WTC11 (cell line): Measurements from ENCODE around the gene DNAH8. TPM values are rescaled to one million over a fixed set of nuclear protein-coding genes. Genes with fewer than 3 reads are reported as not detected.

Experiments used
- ATAC-seq: fragments of 200-7000 bp; cut with Tn5 transposase; 2 replicates; pipeline ENCODE4 v1.10.0; 2021; ENCODE audit warnings: mild to moderate bottlenecking, moderate library complexity
- CTCF ChIA-PET: fragments of 300-600 bp; sonication (Branson Sonifier 250); formaldehyde crosslinking; loops from one replicate; lab custom pipeline; 2021; ENCODE audit warnings: antibody characterized with exemption; lab: Charles Lee
- POLR2A ChIA-PET: fragments of 350-600 bp; sonication (Branson Sonifier 250); formaldehyde crosslinking; loops from one replicate; lab custom pipeline; 2021; ENCODE audit warnings: antibody characterized with exemption; lab: Charles Lee
- DNase-seq: peaks from one replicate; pipeline ENCODE4 v3.0.0; 2021; ENCODE audit warnings: low spot score
- H3K27ac Mint-ChIP-seq: 2 replicates; pipeline ENCODE4 v1.8.0; 2021; ENCODE audit warnings: mixed read lengths
- H3K27me3 Mint-ChIP-seq: 2 replicates; pipeline ENCODE4 v1.8.0; 2021; ENCODE audit warnings: low read depth, mild to moderate bottlenecking, moderate library complexity, mixed read lengths
- H3K36me3 Mint-ChIP-seq: 2 replicates; pipeline ENCODE4 v1.8.0; 2021; ENCODE audit warnings: mixed read lengths
- H3K4me1 Mint-ChIP-seq: 2 replicates; pipeline ENCODE4 v1.8.0; 2022; ENCODE audit warnings: mixed read lengths
- H3K4me3 Mint-ChIP-seq: 2 replicates; pipeline ENCODE4 v1.8.0; 2021; ENCODE audit warnings: mild to moderate bottlenecking, moderate library complexity, mixed read lengths
- H3K9me3 Mint-ChIP-seq: 2 replicates; pipeline ENCODE4 v1.8.0; 2021; ENCODE audit warnings: mixed read lengths
- CBFB ChIP-seq: sonication (generic); formaldehyde crosslinking; IDR thresholded peaks from 2 replicates; pipeline ENCODE4 v1.8.1; 2022; ENCODE audit warnings: mild to moderate bottlenecking, low read depth, missing genetic modification reagents
- E2F1 ChIP-seq: sonication (generic); formaldehyde crosslinking; IDR thresholded peaks from 2 replicates; pipeline ENCODE4 v1.8.0; 2022; ENCODE audit warnings: mild to moderate bottlenecking, missing genetic modification reagents
- FOXJ3 ChIP-seq: sonication (generic); formaldehyde crosslinking; IDR thresholded peaks from 2 replicates; pipeline ENCODE4 v1.9.0; 2021; ENCODE audit warnings: missing genetic modification reagents, mild to moderate bottlenecking, borderline replicate concordance
- OVOL2 ChIP-seq: fragments of 250-450 bp; sonication (Bioruptor Pico); IDR thresholded peaks from 2 replicates; pipeline ENCODE4 v1.9.0; 2021; ENCODE audit warnings: mild to moderate bottlenecking, borderline replicate concordance
- SMAD3 ChIP-seq: sonication (generic); formaldehyde crosslinking; IDR thresholded peaks from 2 replicates; pipeline ENCODE4 v1.8.0; 2022; ENCODE audit warnings: missing genetic modification reagents, mild to moderate bottlenecking, borderline replicate concordance
- TP53 ChIP-seq: sonication (generic); formaldehyde crosslinking; IDR thresholded peaks from 2 replicates; pipeline ENCODE4 v1.8.1; 2023; ENCODE audit warnings: mild to moderate bottlenecking, missing genetic modification reagents
- ZBTB43 ChIP-seq: sonication (generic); formaldehyde crosslinking; IDR thresholded peaks from 2 replicates; pipeline ENCODE4 v1.8.1; 2023; ENCODE audit warnings: mild to moderate bottlenecking, missing genetic modification reagents
- ZNF425 ChIP-seq: fragments of 250-450 bp; sonication (Bioruptor Pico); conservative IDR thresholded peaks from 2 replicates; pipeline ENCODE4 v1.9.0; 2021; ENCODE audit warnings: mild to moderate bottlenecking
- total RNA-seq: library from RNA; stranded (reverse); gene quantifications from 3 replicates; pipeline ENCODE4 v1.2.3, GENCODE V29; 2021

DNAH8 gene
- total RNA-seq, 1 experiment from 2014 or later, result 0.02 TPM

- TF ChIP-seq ZBTB43, result no peak
Measured at GRCh38 chr6:39074486-39074885, 359.4 kb downstream of the DNAH8 start (continued).

- Mint-ChIP-seq H3K4me1 (peaks cover 11% of the 10 kb centered on the region), H3K27me3 (no peaks in the 10 kb centered on the region; the same call in 1 of the 2 replicates), H3K27ac (no peak overlapping the region), H3K9me3 (peaks cover 4% of the 10 kb centered on the region)
- POLR2A ChIA-PET, result no interaction called here
- CTCF ChIA-PET, result interaction anchor here (0.6 to 1.6 kb wide), 6 partner anchors 13 to 769 kb away, joined by 3 to 9 read pairs (median 3); no protein-coding TSS in a partner anchor
- TF ChIP-seq OVOL2 (CRISPR knock-in tag) (no peak), E2F1 (CRISPR knock-in tag) (no peak)
- TF ChIP-seq, all 79 proteins: peak for 0
- no peak for DNase-seq
- H3K36me3 Mint-ChIP-seq, result no peaks in the 10 kb centered on the region
- H3K4me3 Mint-ChIP-seq, result no peak overlapping the region
- ATAC-seq, result no peak
Measured at GRCh38 chr6:39075010-39075686, 360.0 kb downstream of the DNAH8 start.

- POLR2A ChIA-PET, result no interaction called here
- DNase-seq (no peak), ATAC-seq (no peak)
- Mint-ChIP-seq H3K4me3 (no peak overlapping the region), H3K9me3 (no peaks in the 10 kb centered on the region; the same call in 1 of the 2 replicates), H3K36me3 (no peaks in the 10 kb centered on the region), H3K27ac (no peak overlapping the region), H3K27me3 (no peaks in the 10 kb centered on the region; the same call in 1 of the 2 replicates), H3K4me1 (peaks cover 11% of the 10 kb centered on the region)
- TF ChIP-seq SMAD3 (CRISPR knock-in tag) (no peak), TP53 (CRISPR knock-in tag) (no peak), ZNF425 (no peak), FOXJ3 (CRISPR knock-in tag) (no peak)
- CTCF ChIA-PET, result interaction anchor here (1.0 to 1.6 kb wide), 5 partner anchors 12 to 79 kb away, joined by 3 to 5 read pairs (median 3); no protein-coding TSS in a partner anchor
Measured at GRCh38 chr6:39075807-39076622, 360.9 kb downstream of the DNAH8 start.

GRCh38 chr6:39076623-39077535, 361.8 kb downstream of the DNAH8 start:
- Mint-ChIP-seq H3K27me3 (no peaks in the 10 kb centered on the region; the same call in 1 of the 2 replicates), H3K36me3 (no peaks in the 10 kb centered on the region), H3K4me3 (no peak overlapping the region), H3K9me3 (no peaks in the 10 kb centered on the region), H3K27ac (no peak overlapping the region), H3K4me1 (peaks cover 11% of the 10 kb centered on the region)
- CTCF ChIA-PET, result interaction anchor here (1.0 kb wide), 3 partner anchors 12 to 25 kb away, joined by 3 to 5 read pairs (median 3); no protein-coding TSS in a partner anchor
- no peak for DNase-seq
- no peak for TF ChIP-seq CBFB (CRISPR knock-in tag)
- ATAC-seq, result no peak
- POLR2A ChIA-PET, result no interaction called here
